HG02571 (cell line): Measurements from ENCODE around the gene ATP5F1A.

ENCODE experiments used
- ATAC-seq: cut with Tn5 transposase; IDR thresholded peaks from one replicate; pipeline ENCODE4 v1.9.1; 2021; ENCODE audit warnings: mild to moderate bottlenecking, moderate library complexity; ENCODE audit not compliant: unreplicated experiment

ATP5F1A gene

DNA sequence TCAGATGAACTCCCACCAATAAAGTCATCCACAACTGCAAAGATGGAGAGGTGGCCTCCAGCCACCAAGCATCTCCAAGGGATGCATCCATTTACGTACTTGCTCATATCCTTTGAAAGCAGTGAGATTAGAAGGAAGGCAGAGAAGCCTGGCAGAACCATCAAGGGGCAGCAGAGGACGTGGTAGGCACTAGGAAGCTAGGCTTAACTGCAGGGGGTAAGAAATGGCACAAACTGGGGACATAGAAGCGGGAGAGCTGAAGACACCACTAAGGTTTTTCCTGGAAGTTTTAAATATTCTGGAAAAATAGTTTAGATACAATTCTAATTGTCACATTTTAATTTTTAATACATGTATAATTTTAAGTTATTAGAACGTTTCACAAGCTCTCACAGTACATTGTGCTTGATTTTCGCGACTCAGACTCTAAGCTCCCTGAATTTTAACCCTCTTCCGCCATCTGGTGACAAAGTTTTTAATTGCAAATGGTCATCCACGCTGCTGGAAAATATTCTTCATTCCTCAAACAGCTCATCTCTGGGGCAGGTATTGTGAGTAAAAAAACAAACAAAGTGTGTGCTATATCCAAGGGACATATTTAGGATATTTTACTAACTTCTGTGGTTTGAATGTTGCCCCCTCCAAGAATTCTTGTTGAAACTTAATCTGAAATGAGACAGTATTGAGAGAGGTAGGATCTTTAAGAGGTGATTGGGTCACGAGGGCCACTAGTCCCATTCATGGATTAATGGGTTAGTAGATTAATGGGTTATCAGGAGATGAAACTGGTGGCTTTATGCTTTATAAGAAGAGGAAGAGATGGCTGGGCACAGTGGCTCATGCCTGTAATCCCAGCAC is 24.4 kb downstream of the ATP5F1A start:
- no peak for ATAC-seq

DNA sequence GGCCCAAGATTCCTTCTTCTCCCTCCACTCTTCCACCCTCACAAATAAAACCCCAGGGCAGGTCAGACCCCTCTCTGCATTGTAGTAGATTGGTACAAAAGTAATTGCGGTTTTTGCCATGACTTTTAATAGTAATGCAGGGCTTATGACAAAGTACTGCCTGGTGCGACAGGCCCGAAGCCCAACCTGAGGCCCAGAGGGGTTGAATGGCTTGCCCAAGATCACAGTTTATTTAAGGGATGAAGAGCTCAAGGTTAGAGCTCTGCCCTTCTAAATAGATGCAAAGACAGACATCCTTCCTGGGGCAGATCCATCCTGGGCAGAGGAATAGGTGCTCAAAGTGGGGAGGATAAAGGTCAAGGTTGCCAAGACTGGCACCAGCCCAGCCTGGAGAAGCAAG is 25.1 kb downstream of the ATP5F1A start:
- ATAC-seq, result no peak

DNA sequence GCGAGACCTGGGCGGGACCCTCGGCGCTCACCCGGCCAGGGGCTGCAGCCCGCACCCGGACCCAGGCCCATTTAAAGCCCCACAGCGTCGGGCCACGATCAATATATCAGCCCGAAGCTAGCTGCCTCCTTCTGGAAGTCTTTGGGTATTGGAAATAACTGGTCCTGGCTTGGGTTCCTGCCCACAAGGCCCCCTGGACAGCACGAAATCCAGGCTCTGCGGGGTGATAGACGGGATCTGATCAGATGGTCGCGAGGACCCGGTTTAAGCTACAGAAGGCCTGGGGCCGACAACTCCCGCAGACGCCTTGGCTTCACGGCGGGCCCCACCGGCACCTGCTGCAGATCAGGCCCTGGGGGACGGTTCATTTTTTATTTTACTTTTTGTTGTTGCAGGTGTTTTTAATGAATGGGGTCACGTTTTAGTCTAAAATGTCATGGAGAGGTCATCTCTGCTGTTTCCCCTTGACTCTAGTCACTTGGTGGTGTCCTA is 25.7 kb downstream of the ATP5F1A start:
- no peak for ATAC-seq

DNA sequence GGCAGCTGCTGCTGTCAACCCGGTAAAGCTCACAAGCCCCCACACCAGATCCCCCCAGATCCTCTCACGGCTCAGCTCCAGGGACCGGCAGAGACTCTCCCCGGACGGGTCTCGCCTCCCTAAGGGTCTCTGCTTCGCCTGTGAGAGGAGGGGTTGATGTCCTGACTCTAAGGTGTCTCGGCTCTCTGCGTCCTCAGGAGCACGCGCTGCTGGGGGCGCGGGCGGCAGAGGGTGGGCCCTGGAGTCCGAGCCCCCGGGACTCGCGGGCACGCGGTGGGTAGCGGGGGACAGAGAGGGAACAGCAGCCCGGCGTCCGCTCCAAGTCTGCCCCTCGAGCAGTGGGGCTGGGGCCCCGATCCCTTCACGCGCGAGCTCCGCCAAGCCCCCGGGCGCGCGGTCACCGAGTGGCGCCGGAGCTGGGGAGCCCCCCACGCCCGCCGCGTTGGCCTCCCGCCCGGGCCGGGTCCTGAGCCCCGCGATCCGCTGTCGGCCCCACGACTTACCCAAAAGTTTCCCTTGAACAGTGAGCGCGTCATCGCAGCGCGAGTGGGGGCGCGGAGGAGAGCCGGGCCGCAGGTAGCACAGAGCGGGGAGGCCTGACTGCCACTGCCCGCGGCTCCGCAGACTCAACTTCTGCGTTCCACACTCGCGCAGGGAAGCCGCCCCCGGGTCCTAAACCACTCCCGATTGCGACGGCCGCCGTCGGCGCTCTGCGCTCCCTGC is 26.3 kb downstream of the ATP5F1A start, which contains the start of gene PSTPIP2:
Gene PSTPIP2, minus strand, starts transcription at position 608 of the 723 bp plus-strand sequence. Its CDS starts 72 bp downstream, at position 536.
- peak; percentile 54 for ATAC-seq

DNA sequence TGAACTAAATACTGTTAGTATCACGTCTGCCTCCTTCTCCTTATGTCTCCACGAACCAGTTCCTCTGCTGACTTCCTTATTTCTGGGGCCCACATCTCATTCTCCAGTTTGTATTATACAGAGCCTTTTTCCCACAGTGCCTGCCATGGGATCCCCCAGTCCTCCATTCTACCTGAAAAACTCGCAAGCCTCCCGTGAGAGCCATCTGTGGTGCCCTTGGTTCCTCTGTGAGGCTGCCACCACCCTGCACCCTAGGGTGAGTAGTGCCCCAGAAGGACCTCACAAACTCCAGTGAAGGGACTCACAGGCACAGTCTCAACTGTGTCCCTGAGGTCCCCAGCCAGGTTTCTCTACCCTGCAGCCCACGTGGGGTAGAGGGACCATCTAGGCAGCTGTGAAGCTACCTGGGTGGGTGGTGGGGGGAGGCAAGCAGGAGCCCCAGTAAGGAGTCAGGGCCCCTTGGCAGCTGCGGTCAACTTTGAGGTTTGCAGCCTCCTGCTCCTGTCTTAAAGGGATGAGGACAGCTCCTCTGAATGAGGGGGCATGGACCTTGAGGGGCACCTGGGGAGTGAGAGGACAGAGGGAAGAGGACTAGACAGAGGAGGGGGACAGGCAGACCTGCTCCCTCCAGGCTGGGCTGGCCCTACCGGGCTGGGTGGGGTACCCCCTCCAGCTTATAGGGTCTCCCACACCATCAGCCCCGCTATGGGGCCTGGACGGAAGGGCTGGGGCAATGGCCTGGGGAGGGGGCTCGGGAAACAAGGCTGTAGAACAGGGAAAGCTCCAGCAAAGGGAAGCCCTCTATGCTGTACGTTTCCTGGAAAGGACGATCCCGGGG is 27.1 kb downstream of the ATP5F1A start:
- ATAC-seq, result peak; percentile 16

DNA sequence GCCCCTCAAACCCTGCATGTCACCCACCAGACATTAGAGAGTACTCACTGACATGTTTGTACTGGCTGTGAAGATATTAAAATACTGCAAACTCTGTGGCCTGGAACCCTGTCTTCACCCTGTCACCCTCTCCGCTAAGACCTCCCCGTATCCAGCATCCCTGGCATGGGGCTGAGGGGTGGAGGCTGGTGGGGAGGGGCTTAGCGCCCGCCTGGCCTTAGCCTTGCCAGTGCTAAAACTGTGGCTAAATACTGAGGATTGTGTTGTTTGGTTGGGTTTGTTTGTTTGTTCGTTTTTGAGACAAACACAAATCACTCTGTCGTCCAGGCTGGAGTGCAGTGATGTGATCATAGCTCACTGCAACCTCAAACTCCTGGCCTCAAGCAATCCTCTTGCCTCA is 27.9 kb downstream of the ATP5F1A start:
- ATAC-seq, result no peak

DNA sequence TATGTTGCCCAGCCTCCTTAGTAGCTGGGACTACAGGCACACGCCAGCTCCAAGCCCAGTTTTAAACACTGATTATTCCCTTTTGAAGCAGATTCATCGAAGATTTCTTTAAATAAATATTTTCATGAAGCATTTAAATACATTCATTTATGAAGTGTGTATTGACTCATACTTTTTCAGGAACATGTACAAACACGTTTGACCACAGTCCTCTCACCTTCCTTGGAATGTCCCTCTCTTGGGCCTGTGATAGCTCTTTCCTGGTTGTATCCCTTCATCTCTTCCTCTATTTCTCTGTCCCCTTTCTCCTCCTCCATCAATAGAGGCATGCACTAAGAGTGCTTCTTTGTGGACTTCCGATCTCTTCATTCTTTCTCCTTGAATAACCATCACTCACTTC is 28.6 kb downstream of the ATP5F1A start:
- ATAC-seq, result no peak

DNA sequence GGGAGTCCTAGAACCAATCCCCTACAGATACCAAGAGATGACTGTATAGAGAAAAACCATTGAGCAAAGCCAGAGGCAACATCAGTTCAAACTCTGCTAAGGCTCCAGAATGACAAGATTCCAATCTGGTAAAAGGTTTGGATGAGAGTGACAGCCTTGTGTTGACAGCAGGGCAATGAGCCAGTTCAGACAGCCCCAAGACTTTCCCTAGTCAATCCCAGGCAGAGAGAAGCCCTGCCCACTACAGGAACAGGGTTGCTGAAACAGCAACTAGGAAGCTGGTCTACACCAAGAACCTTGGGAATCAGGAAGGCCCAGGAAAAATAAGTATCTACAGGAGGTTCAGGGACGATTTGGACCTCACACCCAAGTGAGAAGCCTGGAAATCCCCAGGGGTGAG is 29.3 kb downstream of the ATP5F1A start:
- no peak for ATAC-seq

DNA sequence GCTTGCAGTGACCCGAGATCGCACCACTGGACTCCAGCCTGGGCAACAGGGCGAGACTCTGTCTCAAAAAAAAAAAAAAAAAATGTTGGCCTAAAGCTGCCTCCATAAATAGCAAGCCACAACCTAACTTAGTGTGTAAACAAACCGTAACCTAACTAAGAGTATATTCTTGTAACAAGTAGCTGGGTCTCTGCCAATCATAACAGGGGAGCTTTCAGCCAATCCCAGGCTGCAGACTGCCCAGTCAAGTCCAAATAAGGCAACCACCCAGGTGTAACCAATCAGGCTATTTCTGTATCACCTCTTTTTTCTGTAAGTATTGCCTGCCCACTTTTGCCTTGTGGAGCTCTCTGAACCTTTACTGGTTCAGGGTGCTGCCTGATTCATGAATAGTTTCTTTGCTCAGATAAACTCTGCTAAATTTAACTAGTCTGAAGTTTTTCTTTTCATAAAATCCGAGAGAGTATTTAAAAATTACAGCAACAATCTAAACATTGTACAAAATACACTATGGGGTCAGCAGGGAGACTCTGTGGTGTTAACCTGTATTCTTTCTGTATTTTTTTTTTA is 30.6 kb downstream of the ATP5F1A start:
- ATAC-seq, result no peak

DNA sequence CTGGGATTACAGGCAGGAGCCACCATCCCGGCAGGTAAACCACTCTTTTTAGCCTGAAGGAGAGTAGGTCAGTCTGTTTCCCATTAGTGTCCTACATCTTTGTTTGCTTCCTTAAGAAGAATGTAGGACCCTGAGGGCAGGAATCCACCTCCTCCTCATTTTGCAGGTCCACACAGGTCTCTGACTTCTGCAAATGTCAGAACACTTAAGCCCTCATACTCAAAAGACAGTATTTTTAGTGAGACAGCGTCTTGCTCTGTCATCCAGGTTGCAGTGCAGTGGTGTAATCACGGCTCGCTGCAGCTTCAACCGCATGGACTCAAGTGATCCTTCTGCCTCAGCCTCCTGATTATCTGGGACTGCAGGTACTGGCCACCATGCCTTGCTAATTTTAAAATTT is 35.3 kb downstream of the ATP5F1A start:
- ATAC-seq, result no peak

DNA sequence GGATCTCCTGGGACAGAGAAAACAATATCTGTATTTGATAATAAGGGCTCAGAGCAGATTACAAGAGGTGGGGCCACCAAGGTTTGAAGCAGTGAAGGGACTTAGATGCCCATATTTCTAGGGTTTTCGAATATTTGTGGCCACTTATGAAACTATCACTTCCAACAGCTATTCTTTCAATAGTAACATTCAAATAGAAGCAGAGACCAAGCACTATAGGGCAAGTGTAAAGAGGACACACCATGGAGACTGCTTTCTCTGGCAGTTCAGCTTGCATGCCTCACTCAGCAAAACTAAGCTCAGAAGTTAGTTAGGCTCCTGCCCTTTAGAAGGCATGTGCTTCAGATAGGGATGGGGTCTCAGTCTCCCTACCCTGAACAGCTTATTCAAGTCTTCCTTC is 36.3 kb downstream of the ATP5F1A start:
- no peak for ATAC-seq

DNA sequence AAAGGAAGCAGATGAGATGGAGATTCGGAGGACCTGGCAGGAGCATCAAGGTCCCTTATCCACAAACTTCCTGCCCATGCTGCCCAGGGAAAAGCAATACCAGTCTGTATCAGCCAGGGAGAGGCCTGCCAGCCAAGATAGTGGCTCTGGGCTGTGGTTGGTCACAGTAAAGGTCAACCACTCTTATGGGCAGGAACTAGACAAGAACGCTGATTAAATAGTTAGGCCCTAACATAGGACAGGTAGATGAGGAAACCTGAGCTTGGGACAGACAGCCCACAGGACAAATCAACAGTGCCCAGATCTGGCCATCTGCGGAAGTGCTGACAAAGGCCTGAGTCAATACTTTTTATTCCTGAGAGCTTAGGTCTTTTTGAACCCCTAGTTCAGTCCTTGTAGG is 36.7 kb downstream of the ATP5F1A start:
- no peak for ATAC-seq

DNA sequence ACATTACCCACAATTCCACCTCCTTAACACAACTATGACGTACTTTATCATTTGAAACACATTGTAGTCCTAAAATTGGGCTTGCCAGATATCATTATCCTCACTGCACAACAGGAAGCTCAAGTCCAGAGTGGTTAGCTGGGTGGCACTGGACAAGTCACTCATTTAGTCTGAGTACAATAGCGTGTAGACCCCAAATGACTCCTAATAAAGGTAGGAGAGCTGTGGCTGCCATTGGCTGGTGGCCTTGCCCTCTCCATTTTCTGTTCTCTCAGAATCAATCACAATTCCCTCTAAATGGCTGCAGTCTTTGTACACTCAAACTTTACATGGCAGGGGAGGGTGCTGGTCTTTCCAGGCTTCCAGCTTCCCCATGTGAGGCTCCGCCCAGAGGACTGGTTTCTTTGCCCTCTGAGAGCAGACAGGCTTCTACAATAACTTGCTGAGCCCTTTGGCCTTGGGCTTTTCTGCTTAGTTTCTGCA is 37.7 kb downstream of the ATP5F1A start:
- ATAC-seq, result no peak

DNA sequence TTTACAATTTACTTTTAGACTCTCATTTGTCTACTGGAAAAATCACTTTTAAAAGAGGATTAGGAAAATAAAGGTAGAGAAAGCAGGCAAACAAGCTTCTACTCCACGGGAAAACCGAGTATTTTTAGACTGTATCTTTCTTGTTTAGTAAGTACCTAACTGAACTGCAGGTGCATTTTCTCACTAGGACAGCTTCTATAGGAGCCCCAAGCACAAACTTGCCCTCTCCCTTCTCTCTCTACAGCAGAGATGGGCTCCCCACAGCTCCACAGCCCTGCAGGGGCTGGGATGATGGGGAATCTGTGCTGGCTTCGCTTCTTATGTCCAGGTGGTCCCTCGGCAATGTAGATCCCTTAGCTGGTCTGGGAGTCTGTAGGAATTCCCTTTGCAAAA is 42.3 kb downstream of the ATP5F1A start:
- no peak for ATAC-seq

DNA sequence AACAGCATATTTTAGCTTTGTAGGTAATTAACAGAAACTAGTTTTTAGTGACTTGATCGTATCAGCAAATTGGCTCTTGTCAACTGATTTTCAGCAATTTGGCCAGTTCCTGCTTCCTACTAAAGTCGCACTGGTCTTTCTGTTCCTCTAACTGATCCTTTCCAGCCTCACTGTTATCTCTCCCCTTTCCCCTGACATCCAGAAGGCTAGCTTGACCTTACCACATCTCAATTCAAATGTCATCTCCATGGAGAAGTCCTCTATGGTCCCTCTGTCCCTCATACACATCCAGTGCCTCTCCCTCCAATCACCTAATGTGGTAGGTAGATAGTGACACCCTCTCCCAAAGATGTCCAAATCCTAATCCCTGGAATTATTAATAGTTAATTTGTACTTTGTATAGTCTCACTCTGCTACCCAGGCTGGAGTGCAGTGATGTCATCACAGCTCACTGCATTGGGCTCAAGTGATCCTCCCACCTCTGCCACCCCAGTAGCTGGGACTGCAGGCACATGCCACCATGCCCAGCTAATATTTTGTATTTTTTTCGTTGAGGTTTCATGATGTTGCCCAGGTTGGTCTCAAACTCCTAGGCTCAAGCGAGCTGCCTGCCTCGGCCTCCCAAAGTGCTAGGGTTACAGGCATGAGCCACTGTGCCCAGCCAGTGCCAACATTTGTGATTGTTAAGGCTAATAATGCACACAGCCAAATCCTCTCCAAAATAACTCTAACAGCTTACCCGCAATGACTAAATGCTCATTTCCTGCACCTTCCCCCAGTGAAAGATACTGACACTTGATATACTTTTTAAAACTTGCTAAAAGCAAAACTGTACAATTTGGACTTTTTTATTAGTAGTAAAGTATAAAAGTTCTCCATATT is 42.9 kb downstream of the ATP5F1A start:
- no peak for ATAC-seq

DNA sequence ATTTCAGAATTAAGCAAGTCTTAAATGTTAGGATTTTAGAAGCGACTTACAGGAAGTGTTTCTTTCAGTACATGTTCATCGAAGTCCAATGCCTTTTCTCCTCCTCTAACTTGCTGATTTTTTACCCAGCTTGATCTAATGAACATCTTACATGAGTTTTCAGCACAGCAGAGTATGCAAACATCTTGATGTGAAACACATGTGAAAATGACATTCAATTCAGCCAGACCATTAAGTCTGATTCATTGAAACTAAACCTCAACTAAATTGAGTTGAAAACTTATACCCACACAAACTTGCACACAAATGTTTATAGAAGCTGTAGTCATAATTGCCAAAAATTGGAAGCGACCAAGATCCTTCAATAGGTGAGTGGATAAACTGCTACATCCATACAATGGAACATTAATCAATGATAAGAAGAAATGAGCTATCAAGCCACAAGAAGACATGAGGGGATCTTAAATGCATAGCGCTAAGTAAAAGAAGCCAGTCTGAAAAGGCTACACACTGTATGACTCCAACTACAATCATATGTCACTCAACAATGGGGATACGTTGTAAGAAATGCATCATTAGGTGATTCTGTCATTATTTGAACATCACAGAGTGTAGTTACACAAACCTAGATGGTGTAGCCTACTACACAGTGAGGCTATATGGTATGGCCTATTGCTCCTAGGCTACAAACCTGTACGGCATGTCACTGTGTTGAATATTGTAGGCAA is 44.6 kb downstream of the ATP5F1A start:
- ATAC-seq, result no peak

DNA sequence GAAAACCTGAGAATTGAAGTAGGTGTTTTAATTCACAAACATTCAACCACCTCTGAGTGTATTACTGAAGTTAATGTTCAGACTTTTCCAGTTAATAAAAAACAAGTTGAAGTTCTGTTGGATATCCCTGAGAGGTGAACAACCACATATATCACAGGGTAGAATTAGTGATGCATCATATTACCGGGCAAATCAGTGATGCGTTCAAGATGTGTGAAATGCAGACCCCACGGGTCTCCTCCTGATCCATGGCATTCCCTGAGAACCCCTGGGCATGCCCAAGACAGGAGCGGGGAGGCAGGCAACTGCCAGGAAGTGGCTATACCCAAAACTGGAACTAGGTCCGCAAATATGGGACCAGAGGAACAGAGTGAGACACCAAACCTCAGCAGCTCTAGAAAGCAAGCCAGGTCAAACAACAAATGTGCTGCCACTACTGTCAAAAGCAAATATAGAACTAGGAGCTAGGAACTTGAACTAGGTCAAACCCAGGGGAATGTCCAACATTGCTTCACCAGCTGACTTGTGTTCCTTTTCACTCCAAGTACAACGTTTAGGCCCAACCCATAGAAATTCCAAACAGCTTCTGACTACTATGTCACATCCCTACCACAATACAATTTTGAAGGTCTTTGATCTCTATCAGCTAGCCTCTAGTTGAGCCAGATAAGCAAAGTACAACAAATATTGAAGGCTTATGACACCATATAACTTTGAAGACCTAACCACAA is 46.2 kb downstream of the ATP5F1A start:
- no peak for ATAC-seq

DNA sequence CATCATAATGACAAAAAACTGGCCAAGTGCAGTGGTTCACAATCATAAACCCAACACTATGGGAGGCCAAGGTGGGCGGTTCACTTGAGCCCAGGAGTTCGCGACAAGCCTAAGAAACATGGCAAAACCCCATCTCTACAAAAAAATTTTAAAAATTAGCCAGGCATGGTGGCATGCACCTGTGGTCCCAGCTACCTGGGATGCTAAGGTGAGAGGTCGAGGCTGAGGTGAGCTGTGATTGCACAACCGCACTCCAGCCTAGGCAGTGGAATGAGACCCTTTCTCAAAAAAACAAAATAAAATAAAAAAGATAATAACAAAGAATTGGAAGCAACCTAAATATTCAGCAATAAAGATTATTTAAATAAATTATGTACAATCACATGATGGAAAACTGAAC is 47.8 kb downstream of the ATP5F1A start:
- no peak for ATAC-seq
